HCT116 (cell line): ENCODE data around the gene GSTT4.

Source experiments
- EZH2 ChIP-seq: fragments of 200-600 bp; sonication (generic); IDR thresholded peaks from 2 replicates; pipeline ENCODE4 v1.6.1; 2017; ENCODE audit warnings: antibody characterized with exemption, mixed run types
- EZH2phosphoT487 ChIP-seq: fragments of 200-600 bp; IDR thresholded peaks from 2 replicates; pipeline ENCODE4 v1.6.1; 2018; ENCODE audit warnings: antibody characterized with exemption, borderline replicate concordance
- FOSL1 ChIP-seq: IDR thresholded peaks from 2 replicates; pipeline ENCODE4 v1.6.1; 2012; ENCODE audit warnings: low read depth
- POLR2A ChIP-seq: IDR thresholded peaks from 2 replicates; pipeline ENCODE4 v1.7.0; 2011; ENCODE audit warnings: borderline replicate concordance; ENCODE audit not compliant: insufficient read depth, insufficient read length; ENCODE audit errors: extremely low read depth
- POLR2AphosphoS5 ChIP-seq: IDR thresholded peaks from 2 replicates; pipeline ENCODE4 v1.6.1; 2011; ENCODE audit warnings: mild to moderate bottlenecking, low read depth, low read length, moderate library complexity
- RAD21 ChIP-seq: IDR thresholded peaks from 2 replicates; pipeline ENCODE4 v1.6.1; 2012; ENCODE audit warnings: low read depth, mild to moderate bottlenecking
- SP1 ChIP-seq: IDR thresholded peaks from 2 replicates; pipeline ENCODE4 v1.6.1; 2012; ENCODE audit warnings: low read depth
- ZFX ChIP-seq: fragments of 450-650 bp; IDR thresholded peaks from 2 replicates; pipeline ENCODE4 v1.6.1; 2017
- ZNF274 ChIP-seq: fragments of 200-500 bp; sonication (Bioruptor generic); IDR thresholded peaks from 2 replicates; pipeline ENCODE4 v1.6.1; 2014; ENCODE audit warnings: mild to moderate bottlenecking, low read depth, low read length, inconsistent platforms
- TF ChIP-seq, protein P1 (sequence below), 3 experiments: fragments of 200-600 bp in 1 of 3; sonication (generic) in 1 of 3; IDR thresholded peaks in 2 of 3; conservative IDR thresholded peaks in 1 of 3; 2 replicates each; pipeline ENCODE4 v1.5.1; 2012 to 2017; ENCODE audit warnings: low read depth in 2 of 3, low read length in 2 of 3, antibody characterized with exemption in 1 of 3, borderline replicate concordance in 1 of 3, control low read depth in 1 of 3, mild to moderate bottlenecking in 1 of 3, mixed read lengths in 1 of 3, mixed run types in 1 of 3, moderate library complexity in 1 of 3; ENCODE audit not compliant: insufficient read depth in 1 of 3
- TF ChIP-seq, protein P2 (sequence below): IDR thresholded peaks from 2 replicates; pipeline ENCODE4 v1.6.1; 2012
- TF ChIP-seq, protein P3 (sequence below): IDR thresholded peaks from 2 replicates; pipeline ENCODE4 v1.6.1; 2012; ENCODE audit warnings: low read depth
- TF ChIP-seq, protein P4 (sequence below): IDR thresholded peaks from 2 replicates; pipeline ENCODE4 v1.6.1; 2012

DNA sequence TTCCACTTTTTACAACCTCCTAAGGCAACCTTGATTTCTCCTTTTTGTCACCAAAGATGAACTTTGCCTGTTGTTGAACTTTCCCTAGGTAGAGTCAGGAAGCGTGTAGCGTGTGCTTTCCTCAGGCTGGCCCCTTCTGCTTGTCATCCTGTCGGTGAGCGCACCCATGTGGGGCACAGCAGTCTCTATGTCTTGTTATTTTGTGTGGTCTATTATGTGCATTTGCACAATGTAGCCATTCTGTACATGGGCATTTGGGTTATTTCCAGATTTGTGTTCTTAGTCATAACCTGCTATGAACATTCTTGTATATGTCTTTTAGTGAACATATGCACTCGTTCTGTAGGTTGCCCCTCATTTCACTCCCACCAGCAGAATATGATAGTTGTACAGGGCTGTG is 40.8 kb upstream of the GSTT4 start:
- TF ChIP-seq POLR2A (no peak), ZNF274 (no peak), POLR2AphosphoS5 (no peak), ZFX (no peak), EZH2phosphoT487 (no peak), RAD21 (no peak), SP1 (no peak), EZH2 (no peak), FOSL1 (no peak)
- TF ChIP-seq, protein P1, sequence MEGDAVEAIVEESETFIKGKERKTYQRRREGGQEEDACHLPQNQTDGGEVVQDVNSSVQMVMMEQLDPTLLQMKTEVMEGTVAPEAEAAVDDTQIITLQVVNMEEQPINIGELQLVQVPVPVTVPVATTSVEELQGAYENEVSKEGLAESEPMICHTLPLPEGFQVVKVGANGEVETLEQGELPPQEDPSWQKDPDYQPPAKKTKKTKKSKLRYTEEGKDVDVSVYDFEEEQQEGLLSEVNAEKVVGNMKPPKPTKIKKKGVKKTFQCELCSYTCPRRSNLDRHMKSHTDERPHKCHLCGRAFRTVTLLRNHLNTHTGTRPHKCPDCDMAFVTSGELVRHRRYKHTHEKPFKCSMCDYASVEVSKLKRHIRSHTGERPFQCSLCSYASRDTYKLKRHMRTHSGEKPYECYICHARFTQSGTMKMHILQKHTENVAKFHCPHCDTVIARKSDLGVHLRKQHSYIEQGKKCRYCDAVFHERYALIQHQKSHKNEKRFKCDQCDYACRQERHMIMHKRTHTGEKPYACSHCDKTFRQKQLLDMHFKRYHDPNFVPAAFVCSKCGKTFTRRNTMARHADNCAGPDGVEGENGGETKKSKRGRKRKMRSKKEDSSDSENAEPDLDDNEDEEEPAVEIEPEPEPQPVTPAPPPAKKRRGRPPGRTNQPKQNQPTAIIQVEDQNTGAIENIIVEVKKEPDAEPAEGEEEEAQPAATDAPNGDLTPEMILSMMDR (IDR thresholded peaks at IDR 0.05 in 2 of 3, conservative IDR thresholded peaks at IDR 0.05 in 1 of 3; ENCODE audit: borderline replicate concordance in 1 of 3, insufficient read depth in 1 of 3, low read depth in 2 of 3, low read length in 2 of 3): no peak
- TF ChIP-seq, protein P2, sequence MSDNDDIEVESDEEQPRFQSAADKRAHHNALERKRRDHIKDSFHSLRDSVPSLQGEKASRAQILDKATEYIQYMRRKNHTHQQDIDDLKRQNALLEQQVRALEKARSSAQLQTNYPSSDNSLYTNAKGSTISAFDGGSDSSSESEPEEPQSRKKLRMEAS: no peak
- TF ChIP-seq, protein P3, sequence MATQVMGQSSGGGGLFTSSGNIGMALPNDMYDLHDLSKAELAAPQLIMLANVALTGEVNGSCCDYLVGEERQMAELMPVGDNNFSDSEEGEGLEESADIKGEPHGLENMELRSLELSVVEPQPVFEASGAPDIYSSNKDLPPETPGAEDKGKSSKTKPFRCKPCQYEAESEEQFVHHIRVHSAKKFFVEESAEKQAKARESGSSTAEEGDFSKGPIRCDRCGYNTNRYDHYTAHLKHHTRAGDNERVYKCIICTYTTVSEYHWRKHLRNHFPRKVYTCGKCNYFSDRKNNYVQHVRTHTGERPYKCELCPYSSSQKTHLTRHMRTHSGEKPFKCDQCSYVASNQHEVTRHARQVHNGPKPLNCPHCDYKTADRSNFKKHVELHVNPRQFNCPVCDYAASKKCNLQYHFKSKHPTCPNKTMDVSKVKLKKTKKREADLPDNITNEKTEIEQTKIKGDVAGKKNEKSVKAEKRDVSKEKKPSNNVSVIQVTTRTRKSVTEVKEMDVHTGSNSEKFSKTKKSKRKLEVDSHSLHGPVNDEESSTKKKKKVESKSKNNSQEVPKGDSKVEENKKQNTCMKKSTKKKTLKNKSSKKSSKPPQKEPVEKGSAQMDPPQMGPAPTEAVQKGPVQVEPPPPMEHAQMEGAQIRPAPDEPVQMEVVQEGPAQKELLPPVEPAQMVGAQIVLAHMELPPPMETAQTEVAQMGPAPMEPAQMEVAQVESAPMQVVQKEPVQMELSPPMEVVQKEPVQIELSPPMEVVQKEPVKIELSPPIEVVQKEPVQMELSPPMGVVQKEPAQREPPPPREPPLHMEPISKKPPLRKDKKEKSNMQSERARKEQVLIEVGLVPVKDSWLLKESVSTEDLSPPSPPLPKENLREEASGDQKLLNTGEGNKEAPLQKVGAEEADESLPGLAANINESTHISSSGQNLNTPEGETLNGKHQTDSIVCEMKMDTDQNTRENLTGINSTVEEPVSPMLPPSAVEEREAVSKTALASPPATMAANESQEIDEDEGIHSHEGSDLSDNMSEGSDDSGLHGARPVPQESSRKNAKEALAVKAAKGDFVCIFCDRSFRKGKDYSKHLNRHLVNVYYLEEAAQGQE: no peak
- TF ChIP-seq, protein P4, sequence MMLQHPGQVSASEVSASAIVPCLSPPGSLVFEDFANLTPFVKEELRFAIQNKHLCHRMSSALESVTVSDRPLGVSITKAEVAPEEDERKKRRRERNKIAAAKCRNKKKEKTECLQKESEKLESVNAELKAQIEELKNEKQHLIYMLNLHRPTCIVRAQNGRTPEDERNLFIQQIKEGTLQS: no peak
